HG02610 (cell line): ENCODE data around the gene ATP6V0B.

Experiments
- ATAC-seq: cut with Tn5 transposase; IDR thresholded peaks from one replicate; pipeline ENCODE4 v1.9.1; 2021; ENCODE audit warnings: mild to moderate bottlenecking, moderate library complexity; ENCODE audit not compliant: unreplicated experiment

The ATP6V0B gene

DNA sequence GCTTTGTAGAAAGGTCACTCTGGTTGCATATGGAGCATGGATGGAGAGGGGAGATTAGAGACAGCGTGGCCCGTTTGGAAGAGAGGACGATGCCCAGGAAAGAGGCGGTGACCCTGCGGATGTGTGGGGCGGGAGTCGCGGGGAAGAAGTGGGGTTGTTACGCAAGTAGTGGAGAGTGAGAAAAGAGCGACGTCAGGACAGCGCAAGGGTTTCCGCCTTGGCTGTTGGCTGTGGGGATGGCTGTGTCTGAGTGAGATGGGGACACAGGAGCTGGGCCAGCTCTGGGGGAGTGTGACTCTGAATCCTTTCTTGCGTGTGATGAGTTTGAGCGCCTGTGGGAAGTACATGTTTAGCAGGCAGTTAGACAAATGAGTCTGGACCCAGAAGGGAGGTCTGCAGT, 8.0 kb downstream of the ATP6V0B start:
- ATAC-seq = no peak

DNA sequence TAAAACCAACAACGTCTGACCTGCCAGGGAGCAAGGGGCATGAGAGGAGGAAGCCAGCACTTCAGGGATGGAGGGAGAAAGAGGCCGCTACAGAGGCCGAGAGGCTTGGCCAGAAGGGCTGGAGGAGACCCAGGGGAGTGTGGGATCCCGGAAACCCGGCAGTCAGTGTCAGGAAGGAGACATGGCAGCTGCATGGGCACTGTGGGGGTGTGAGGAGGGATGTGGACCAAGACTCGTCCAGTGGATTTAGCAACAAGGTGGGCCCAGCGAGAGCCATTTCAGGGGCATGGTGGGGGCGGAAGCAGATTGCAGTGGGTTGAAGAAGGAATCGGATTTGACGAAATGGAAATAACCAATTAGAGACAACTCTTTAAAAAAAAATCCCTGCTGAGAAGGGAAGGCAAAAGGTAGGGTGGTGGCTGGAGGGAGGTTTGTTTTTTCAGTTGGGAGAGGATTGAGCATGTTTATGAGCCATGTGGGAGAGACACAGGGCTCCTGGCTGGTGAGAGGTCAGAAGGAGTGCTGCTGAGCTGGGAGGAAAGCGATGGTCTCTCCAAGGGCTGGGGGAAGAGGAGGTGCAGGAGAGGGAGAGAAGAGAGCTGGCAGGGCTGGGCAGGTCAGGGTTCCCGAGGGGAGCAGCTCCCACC, 8.6 kb downstream of the ATP6V0B start:
- no peak for ATAC-seq

DNA sequence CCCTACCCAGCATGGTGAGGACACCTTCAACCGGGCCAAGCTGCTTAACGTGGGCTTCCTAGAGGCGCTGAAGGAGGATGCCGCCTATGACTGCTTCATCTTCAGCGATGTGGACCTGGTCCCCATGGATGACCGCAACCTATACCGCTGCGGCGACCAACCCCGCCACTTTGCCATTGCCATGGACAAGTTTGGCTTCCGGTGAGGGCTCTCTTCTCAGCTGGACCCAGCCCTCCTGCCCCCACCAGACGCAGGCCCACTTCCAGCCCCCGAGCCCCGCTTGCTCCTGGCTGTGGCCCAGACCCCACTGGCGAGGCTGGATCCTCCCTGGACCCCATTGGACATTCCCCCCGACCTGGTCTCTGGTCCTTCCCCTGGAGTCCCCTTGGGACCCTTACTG, 10.1 kb downstream of the ATP6V0B start:
- ATAC-seq = no peak

DNA sequence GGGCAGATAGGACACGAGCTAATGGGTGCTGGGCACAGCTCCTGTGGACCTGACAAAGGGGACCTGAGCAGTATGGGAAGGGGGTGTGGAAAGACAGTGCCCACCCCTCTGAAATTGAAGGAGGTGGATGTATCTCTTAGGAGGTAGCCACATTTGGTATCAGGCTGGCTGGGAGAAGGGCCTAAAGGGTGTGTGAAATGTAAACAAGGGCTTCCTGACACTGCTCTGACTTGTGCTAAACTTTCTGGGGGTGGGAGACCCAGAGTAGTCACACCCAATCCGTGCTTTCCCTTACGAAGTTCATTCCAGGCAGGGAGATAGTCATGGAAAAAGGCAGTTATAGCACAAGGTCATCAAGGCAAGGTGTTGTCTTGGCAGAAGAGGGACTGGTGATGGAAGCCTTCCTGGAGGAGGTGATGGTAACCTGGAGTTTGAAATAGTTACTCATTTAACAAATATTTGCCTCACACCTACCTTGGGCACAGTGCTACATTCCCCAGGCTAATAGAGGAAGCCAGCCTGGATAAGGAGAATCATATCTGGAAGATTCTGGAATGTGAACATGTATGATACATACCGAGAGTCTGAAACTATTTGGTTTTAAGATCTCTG, 11.3 kb downstream of the ATP6V0B start:
- ATAC-seq = no peak

DNA sequence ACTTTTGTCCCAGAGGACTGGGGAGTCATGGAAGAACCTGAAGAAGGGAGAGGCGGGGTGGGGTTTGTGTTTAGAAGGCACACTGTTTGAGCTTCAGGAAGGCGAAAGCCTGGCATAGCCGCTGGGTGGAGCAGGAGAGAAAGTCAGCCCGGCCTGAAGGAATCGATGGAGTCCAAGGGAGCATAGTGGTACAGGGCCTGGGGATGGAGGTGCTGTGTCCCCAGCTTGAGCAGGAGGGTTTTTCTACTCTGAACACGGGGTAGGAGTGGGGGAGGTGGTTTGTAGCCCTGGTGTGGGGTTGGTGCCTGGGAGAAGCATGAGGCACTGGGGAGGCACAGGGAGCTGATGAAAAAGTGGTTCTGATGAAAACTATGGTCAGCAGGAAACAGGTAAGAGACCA, 12.0 kb downstream of the ATP6V0B start:
- ATAC-seq = no peak

DNA sequence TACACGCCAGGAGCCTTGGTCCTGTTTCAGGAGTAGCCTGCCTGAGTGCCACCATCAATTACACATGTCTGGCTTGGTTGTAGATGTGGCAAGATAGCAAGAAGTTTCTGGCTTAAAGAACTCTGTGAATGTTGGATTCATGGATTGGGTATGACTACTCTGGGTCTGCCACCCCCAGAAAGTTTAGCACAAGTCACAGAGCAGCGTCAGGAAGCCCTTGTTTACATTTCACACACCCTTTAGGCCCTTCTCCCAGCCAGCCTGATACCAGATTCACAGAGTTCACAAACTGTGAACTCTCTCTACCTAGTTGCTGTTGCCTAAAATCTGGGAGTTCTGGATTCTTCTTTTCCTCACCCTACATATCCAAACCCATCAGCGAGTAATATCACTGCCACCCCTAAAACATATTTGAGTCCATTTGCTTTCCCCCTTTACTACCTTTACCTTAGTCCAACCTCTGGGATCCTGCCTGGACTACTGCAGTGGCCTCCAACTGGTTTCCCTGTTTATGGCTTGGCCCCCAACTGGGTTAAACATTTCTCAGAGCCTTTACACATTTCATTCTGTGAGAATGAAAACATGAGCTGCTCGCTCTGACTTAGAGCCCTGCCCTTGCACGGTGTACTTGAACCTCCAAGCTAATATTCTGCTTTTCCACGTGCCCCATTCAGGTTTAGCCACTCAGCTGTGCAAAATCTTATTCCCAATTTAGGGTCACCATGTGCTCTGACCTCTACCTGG, 12.6 kb downstream of the ATP6V0B start:
- ATAC-seq = no peak

DNA sequence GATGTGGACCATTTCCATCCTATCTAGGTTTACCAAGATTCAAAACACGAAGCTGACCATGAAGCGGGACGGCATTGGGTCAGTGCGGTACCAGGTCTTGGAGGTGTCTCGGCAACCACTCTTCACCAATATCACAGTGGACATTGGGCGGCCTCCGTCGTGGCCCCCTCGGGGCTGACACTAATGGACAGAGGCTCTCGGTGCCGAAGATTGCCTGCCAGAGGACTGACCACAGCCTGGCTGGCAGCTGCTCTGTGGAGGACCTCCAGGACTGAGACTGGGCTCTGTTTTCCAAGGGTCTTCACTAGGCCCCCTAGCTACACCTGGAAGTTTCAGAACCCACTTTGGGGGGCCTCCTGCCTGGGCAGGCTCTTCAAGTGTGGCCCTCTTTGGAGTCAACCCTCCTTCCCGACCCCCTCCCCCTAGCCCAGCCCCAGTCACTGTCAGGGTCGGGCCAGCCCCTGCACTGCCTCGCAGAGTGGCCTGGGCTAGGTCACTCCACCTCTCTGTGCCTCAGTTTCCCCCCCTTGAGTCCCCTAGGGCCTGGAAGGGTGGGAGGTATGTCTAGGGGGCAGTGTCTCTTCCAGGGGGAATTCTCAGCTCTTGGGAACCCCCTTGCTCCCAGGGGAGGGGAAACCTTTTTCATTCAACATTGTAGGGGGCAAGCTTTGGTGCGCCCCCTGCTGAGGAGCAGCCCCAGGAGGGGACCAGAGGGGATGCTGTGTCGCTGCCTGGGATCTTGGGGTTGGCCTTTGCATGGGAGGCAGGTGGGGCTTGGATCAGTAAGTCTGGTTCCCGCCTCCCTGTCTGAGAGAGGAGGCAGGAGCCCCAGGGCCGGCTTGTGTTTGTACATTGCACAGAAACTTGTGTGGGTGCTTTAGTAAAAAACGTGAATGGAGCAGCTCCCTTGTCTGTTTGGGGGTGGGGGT, 15.8 kb downstream of the ATP6V0B start:
- no peak for ATAC-seq

DNA sequence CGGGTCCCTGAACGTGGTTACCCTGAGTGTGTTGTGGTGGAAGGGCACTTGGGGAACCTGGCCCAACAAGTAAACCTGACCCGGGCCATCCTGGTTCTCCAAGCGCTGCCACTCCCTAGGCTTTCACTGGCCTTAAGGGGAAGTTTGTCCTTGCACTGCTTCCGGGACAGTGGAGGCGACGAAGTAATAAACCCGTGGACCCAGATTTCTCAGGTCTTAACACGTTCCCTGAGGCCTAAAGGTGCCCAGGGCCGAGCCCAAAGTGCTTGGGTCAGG, 16.4 kb downstream of the ATP6V0B start:
- no peak for ATAC-seq

DNA sequence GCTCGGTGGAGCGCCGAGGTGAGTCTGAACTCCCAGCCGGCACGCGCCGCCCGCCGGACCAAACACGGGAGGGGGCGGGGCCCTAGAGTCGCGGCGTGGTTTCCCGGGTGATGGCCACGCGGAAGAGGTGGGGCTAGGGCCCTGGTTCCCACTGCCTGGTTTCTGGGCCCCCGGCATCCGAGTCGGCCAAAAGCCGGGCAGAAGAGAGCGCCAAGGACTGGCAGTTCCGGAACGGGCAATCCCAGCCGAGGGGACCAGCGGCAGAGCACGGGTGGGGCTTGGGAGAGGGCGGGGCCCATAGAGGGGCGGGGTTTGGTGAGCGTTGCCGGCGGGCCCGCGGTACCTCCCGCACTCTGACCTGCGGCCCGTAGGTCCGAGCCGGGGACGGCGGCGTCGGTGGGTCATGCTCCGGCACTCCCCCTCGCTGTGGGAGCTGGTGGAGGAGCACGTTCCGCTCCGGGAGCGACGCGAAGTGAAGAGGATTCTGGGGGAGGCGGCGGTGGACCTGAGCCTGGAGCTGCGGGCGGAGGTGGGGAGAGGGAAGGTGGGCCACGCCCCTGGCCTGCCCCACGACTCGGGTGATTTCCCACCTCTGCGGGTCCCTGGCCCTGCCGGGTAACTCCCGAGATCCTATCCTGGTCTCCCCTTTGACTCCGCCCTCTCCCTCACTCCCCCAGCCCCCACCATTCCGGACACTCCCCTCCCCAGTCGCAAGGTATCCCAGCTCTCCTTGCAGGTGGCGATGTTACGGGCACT, 16.9 kb downstream of the ATP6V0B start, which contains the start of gene CCDC24:
Gene CCDC24 (plus strand): TSS at position 124 of the 756 bp plus-strand sequence. CDS start 280 bp downstream, at position 404.
- peak; percentile 71 for ATAC-seq

DNA sequence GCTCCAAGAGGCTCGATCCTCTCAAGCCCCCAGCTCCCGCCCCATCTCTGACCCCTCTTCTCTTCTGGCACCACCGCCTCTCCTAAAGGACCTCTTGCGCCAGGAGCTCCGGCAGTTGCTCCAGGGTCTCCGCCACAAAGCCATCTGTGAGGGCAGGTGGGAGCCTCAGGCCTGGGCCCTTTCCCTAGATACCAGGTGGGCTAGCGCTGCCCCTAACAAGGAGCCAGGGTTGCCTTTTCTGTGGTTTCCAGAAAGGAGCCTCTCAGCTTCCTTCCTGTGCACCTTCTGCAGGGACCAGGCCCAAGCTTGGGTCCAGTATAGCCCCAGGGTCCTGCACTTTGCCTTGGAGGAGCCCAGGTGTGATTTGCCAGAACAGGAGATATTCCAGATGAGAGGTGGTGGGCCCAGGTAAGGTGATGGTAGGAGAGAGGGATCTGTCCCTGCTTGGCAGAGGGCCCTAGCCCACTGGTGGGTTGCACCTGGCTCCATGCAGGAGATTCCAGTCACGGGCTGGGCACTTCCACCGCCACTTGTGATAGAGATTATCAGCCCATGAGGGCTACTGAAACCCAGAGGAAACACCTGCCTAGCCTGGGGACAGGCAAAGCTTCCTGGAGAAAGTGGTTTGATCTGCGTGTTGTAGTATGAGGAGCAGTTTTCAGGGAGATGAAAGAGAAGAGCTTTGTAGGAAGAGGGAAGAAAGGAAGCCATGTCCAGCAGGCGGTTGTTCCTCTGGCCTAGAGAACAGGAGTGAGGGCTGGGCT, 17.7 kb downstream of the ATP6V0B start:
- no peak for ATAC-seq

DNA sequence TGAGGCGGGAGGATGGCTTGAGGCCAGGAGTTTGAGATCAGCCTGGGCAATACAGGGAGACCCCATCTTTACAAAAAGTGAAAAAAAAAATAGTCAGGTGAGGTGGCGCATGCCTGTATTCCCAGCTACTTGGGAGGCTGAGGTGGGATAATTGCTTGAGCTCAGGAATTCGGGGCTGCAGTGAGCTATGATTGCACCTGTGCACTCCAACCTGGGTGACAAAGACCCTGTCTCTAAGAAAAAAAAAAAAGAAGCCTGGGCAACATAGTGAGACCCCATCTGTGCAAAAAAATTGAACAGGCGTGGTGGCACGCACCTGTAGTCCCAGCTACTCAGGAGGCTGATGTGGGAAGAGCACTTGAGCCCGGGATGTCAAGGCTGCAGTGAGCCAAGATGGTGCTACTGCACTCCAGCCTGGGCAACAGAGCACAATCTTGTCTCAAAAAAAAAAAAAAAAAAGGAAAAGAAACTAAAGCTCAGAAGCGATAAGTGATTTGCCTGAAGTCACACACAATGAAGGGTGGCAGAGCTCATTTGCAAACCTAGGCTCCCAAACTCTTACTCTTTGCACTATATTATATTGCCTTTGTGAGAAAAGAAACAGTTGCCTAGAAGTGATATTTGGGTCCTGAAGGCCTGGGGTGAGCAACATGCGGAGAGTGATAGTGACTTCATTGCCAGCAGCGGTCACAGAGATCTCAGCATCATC, 18.6 kb downstream of the ATP6V0B start:
- no peak for ATAC-seq

DNA sequence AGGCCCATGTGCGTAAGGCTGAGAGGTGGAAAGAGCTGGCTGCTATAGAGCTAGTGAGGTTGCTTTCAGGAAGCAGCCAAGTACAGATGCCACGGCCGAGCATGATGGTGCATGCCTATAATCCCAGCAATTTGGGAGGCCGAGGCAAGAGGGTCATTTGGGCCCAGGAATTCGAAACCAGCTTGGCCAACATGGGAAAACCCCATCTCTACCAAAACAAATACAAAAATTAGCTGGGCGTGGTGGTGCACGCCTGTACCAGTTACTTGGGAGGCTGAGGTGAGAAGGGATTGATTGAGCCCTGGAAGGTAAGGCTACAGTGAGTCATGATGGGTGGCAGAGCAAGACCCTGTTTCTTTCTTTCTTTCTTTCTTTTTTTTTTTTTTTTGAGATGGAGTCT, 19.3 kb downstream of the ATP6V0B start:
- ATAC-seq = no peak

DNA sequence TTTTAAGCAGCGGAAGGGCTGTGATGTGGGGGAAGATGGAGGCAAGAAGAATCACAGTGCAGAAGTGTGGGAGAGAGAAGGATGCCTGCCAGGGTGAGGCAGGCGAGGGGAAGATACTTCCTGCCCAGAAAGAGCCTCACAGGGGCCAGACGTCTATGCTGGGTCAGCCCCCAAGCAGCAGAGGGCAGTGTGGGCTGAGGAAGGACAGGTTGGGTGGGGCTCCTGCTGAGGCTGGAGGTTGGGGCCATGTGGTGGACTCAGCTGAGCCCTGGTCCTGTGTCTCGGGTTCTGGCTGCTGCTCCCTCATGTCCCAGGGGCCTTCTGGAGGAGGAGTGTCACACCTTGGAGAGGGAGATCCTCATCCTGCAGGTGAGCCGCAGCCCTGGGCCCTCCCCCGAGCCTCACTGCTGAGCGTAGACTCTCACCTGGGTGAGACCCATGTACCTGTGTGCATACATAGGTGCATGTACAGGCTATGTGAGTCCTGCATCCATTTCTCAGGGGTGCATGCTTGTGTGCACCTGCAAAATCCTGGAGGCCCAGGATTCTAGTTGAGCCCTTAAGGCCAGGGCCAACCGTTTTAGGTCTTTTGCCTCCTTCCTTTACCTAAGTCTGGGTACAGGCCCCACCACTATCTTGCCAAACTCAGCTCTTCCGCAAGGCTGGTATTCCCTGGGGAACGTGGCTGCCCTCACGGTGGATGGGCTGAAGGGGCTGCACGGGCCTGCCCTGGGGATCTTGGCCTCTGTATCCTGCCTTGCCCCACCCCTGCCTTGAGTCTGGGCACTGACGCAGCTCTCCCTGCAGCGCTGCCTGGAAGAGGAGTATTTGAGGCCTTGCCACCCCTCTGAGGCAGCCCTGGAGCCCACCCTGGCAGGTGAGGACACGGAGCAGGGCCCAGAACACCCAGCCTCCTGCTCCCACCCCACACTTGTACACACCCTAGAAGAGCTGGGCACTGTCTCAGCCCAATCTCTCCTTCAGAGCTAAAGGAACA, 20.3 kb downstream of the ATP6V0B start:
- no peak for ATAC-seq

DNA sequence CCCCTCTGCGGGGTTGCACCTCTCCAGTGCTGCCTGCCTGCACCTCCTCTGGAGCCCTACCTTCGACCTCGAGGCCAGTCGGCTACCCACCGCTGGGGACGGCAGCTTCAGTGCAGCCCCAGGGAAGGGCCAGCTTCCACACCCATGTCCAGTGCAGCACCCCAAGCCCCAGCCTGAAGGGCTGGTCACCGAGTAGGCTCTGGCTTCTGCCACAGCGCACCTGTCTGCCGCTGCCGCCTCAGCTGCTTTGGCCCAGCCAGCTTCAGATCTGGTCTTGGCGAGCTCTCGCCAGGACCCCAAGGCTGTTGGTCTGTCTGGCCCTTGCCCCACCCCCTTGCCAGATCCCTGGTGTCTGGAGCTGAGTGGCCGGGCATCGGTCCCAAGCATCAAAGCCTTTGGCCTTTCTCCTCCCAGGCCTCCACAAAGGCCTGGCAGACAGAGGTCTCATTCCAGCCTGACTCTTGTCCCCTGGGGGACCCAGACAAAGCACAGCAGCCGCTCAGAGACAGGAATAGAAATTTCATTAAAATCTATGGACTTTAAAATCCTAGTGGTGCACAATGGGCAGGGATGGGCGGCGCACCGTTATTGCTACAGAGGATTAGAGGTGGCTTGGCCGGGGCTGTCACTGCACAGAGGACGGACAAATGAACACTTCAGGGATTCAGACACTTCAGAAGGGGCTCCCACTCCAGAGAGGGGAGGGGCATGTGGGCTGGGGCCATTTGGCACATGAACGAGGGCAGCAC, 21.4 kb downstream of the ATP6V0B start:
- no peak for ATAC-seq

DNA sequence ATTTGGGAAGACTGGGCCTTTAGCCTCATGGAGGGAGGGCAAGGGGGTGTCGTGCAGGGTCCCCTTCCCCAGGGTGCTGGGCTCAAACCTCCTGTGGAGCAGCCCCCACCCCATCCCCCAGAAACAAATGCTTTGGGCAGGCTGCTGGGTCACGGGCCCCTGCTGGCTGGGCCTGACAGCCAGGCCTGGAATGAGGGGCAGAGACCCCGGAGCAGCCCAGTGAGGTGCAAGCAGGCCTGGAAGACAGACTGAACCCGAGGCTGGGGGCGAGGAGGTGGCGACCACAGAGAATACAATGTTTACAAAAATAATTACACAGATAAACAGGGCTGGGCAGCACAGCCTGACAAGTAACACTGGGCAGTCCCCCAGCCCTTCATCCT, 22.0 kb downstream of the ATP6V0B start:
- ATAC-seq = no peak

DNA sequence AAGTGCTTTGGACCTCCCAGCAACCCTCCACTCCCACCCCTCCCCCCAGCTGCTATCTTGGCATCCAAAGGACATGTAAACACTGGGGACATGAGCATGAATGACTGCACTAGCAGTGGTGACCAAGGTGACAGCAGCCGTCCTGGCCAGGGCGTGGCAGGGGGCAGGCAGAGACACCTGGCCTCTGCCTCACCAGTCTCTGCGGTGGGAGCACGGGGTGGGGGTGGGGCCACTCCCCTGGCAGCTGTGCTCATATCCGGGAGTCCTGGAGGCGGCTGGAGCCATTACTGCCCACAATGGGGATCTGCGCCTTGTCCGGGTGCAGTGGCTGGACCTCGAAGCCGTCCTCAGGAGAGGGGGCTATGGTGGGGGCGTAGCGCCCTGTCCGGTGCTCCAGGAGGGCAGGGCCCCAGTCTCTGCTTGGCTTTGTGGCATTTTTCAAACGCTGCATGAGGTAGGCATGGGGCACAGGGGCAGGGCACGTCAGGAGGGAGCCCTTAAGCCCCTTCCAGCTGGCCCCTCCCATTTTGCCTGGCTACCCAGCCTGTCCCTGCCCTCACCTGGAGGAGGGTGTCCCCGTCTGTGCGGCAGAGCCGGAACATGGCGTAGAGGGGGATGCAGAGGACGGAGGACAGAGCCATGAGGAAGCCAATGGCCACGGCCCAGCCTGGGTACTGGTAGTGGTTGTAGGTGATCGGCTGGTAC, 22.7 kb downstream of the ATP6V0B start:
- ATAC-seq = no peak

DNA sequence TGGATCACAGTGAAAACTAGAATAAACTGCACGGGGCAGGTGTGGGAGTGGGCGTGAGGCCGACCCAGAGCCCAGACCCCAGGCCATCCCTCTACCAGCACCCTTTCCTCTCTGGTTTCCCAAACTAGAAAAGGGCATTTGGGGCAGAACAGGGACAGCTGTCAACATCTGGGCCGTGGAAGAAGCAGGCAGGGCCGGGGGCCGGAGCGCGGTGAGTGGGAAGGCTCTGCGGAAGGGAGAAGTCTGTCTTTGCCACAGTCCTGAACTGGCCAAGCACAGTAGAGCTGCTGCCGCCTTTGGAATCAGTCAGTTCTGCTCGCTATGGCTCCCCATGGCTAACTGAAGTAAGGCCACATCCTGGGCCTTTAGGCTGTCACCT, 23.2 kb downstream of the ATP6V0B start:
- ATAC-seq = no peak
